ENCODE data around the gene KRT39.
A peak's percentile ranks its signal among the peaks of the same experiment; 100 is the strongest.
"Not testable (repeated sequence)": the region's sequence is repeated elsewhere in the genome, so short reads cannot be mapped to it uniquely, and the experiment has no call there.

The KRT39 gene

GRCh38 chr17:40940266-40940665, 26.5 kb downstream of the KRT39 start:
- DNase-seq (ENCODE audit: low read depth in 2 of 3, low spot score in 2 of 3), result no peak

- DNase-seq (ENCODE audit: low read depth in 2 of 3, low spot score in 2 of 3), result no peak
Observed at GRCh38 chr17:40938981-40939380, 27.8 kb downstream of the KRT39 start.

- DNase-seq (ENCODE audit: low read depth in 2 of 3, low spot score in 2 of 3), result no peak
Observed at GRCh38 chr17:40937384-40937819, 29.3 kb downstream of the KRT39 start, which contains the start of gene KRT23. KRT23 (minus strand) TSS chr17:40937646; CDS start chr17:40936603, 1,043 bp downstream.

GRCh38 chr17:40936976-40937375, 29.8 kb downstream of the KRT39 start:
- no peak for DNase-seq (ENCODE audit: low read depth in 2 of 3, low spot score in 2 of 3)

- DNase-seq (ENCODE audit: low read depth in 2 of 3, low spot score in 2 of 3), result no peak
Observed at GRCh38 chr17:40936437-40936971, 30.2 kb downstream of the KRT39 start.

- no peak for DNase-seq (ENCODE audit: low read depth in 2 of 3, low spot score in 2 of 3)
Observed at GRCh38 chr17:40935624-40936023, 31.1 kb downstream of the KRT39 start.

GRCh38 chr17:40932608-40933007, 34.1 kb downstream of the KRT39 start:
- no peak for DNase-seq (ENCODE audit: low read depth in 2 of 3, low spot score in 2 of 3)

- DNase-seq (ENCODE audit: low read depth in 2 of 3, low spot score in 2 of 3), result no peak
Observed at GRCh38 chr17:40931311-40931710, 35.4 kb downstream of the KRT39 start.

GRCh38 chr17:40926341-40926740, 40.4 kb downstream of the KRT39 start:
- DNase-seq (ENCODE audit: low read depth in 2 of 3, low spot score in 2 of 3), result no peak

GRCh38 chr17:40922239-40922638, 44.5 kb downstream of the KRT39 start:
- no peak for DNase-seq (ENCODE audit: low read depth in 2 of 3, low spot score in 2 of 3)

GRCh38 chr17:40921026-40921425, 45.7 kb downstream of the KRT39 start:
- no peak for DNase-seq (ENCODE audit: low read depth in 2 of 3, low spot score in 2 of 3)

- not testable (repeated sequence) for DNase-seq (ENCODE audit: low read depth in 2 of 3, low spot score in 2 of 3)
Observed at GRCh38 chr17:40917116-40917515, 49.6 kb downstream of the KRT39 start.

GRCh38 chr17:40916366-40916765, 50.4 kb downstream of the KRT39 start:
- DNase-seq (ENCODE audit: low read depth in 2 of 3, low spot score in 2 of 3), result no peak

- no peak for DNase-seq (ENCODE audit: low read depth in 2 of 3, low spot score in 2 of 3)
Observed at GRCh38 chr17:40915721-40916256, 51.0 kb downstream of the KRT39 start.

GRCh38 chr17:40915199-40915661, 51.5 kb downstream of the KRT39 start:
- no peak for DNase-seq (ENCODE audit: low read depth in 2 of 3, low spot score in 2 of 3)

- no peak for DNase-seq (ENCODE audit: low read depth in 2 of 3, low spot score in 2 of 3)
Observed at GRCh38 chr17:40914075-40914855, 52.5 kb downstream of the KRT39 start.

GRCh38 chr17:40912486-40913210, 54.1 kb downstream of the KRT39 start:
- no peak for DNase-seq (ENCODE audit: low read depth in 2 of 3, low spot score in 2 of 3)

- DNase-seq (ENCODE audit: low read depth in 2 of 3, low spot score in 2 of 3), result no peak
Observed at GRCh38 chr17:40910441-40910841, 56.3 kb downstream of the KRT39 start.

GRCh38 chr17:40909755-40910154, 57.0 kb downstream of the KRT39 start:
- DNase-seq (ENCODE audit: low read depth in 2 of 3, low spot score in 2 of 3), result no peak

- peak in 2 of 3 experiments; percentile 23 to 33 for DNase-seq (ENCODE audit: low read depth in 2 of 3, low spot score in 2 of 3)
Observed at GRCh38 chr17:40909351-40909750, 57.4 kb downstream of the KRT39 start.

Data from activated CD8-positive, alpha-beta memory T cell treated with anti-CD3 and anti-CD28 coated beads for 48 hours (primary cell).